Parietal lobe (tissue), 1 donor: ENCODE data around the gene BCAT1. TPM values are rescaled to one million over a fixed set of nuclear protein-coding genes. Genes with fewer than 3 reads are reported as not detected.

Source experiments
- total RNA-seq: library from RNA; depleted of rRNA; stranded (reverse); fragments of >200 nt; gene quantifications from one replicate; pipeline ENCODE4 v1.2.3, GENCODE V29; 2014

Gene BCAT1
- 41.0 TPM for total RNA-seq

GRCh38 chr12:24948757-24949722, at the start of gene BCAT1:
Gene BCAT1 (minus strand): TSS chr12:24949101. CDS start chr12:24948932, 169 bp downstream.

Other genes with a start within 250 kb of the BCAT1 start
- gene DNAI7, start 246.1 kb upstream of the BCAT1 start, total RNA-seq, result 2.5 TPM
- 44.4 TPM for gene ETFRF1, start 246.1 kb upstream of the BCAT1 start, total RNA-seq